Measurements from ENCODE around the gene RBM48. TPM values are rescaled to one million over a fixed set of nuclear protein-coding genes. Genes with fewer than 3 reads are reported as not detected.

Gene RBM48
- total RNA-seq, 2 donors from 2014 or later = 9.2 to 10.2 TPM

DNA sequence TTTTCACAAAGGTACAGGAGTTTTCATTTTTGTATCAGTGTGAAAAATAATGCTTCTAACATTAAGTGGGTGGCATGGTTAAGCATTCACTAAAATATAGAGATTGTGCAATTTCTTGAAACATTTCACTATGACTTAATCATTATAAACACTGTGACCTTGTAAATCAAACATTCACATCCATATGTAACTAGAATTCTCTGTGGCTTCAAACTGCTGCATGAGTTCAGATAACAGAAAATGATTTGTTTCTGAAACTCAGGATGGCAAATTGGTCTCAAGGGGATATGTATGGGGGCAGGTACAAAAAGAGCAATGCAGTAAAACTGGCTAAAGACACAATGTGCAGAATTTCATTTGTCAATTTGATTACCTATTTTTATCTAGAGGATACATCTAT is 57.8 kb downstream of the RBM48 start:
- no peak overlapping the region for H3K9ac ChIP-seq (ENCODE audit: low read depth in 2 of 2, low read length in 2 of 2)
- H3K36me3 ChIP-seq = no peaks in the 10 kb centered on the region
- H3K9me3 ChIP-seq = no peaks in the 10 kb centered on the region
- intact Hi-C loops (cut with DNase I) = no loop called here
- H3K27me3 ChIP-seq = no peaks in the 10 kb centered on the region
- no peak overlapping the region for H3K4me3 ChIP-seq
- H3K4me1 ChIP-seq = no peaks in the 10 kb centered on the region
- no peak overlapping the region for H3K27ac ChIP-seq
- TF ChIP-seq, protein P1, sequence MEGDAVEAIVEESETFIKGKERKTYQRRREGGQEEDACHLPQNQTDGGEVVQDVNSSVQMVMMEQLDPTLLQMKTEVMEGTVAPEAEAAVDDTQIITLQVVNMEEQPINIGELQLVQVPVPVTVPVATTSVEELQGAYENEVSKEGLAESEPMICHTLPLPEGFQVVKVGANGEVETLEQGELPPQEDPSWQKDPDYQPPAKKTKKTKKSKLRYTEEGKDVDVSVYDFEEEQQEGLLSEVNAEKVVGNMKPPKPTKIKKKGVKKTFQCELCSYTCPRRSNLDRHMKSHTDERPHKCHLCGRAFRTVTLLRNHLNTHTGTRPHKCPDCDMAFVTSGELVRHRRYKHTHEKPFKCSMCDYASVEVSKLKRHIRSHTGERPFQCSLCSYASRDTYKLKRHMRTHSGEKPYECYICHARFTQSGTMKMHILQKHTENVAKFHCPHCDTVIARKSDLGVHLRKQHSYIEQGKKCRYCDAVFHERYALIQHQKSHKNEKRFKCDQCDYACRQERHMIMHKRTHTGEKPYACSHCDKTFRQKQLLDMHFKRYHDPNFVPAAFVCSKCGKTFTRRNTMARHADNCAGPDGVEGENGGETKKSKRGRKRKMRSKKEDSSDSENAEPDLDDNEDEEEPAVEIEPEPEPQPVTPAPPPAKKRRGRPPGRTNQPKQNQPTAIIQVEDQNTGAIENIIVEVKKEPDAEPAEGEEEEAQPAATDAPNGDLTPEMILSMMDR (IDR thresholded peaks at IDR 0.05) = no peak
- no peak for DNase-seq

DNA sequence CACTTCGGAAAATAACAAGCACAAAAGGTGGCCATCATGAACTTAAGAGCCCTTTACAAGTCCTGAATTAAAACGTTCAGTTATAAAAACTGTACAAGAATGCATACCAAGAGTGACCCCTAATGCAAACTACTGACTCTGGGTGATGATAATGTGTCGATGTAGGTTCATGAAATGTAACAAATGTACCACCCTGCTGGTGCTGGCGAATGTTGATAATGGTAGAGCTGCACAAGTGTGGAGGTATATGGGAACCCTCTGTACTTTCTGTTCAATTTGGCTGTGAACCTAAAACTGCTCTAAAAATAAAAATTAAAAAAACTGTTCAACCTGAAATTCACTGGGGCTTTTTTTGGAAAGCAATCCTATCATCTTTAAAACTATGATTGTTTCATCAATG is 58.2 kb downstream of the RBM48 start:
- Histone ChIP-seq H3K9ac (ENCODE audit: low read depth in 2 of 2, low read length in 2 of 2) (no peak overlapping the region), H3K36me3 (no peaks in the 10 kb centered on the region), H3K27ac (no peak overlapping the region), H3K27me3 (no peaks in the 10 kb centered on the region), H3K9me3 (no peaks in the 10 kb centered on the region), H3K4me1 (no peaks in the 10 kb centered on the region), H3K4me3 (no peak overlapping the region)
- intact Hi-C loops (cut with DNase I) = no loop called here
- TF ChIP-seq, protein P1 (IDR thresholded peaks at IDR 0.05) = no peak
- DNase-seq = no peak

Other genes starting within 250 kb of the RBM48 start
- gene GATAD1, start 81.3 kb upstream of the RBM48 start, total RNA-seq = 10 to 100 TPM; 22.9 to 28.8 TPM
- gene ERVW-1, start 50.8 kb upstream of the RBM48 start, total RNA-seq = not detected
- gene PEX1, start 275 bp upstream of the RBM48 start, total RNA-seq = 10 to 100 TPM; 18.4 to 20.6 TPM
- 10 to 100 TPM; 17.2 to 18.2 TPM for gene FAM133B, start 61.6 kb downstream of the RBM48 start, total RNA-seq

Data from colonic mucosa (tissue), 4 donors.